HG02798 (cell line): Measurements from ENCODE around the gene TGFBR3.

Experiments used
- ATAC-seq: cut with Tn5 transposase; IDR thresholded peaks from one replicate; pipeline ENCODE4 v1.9.1; 2021; ENCODE audit warnings: mild to moderate bottlenecking; ENCODE audit not compliant: unreplicated experiment, poor library complexity

The TGFBR3 gene

DNA sequence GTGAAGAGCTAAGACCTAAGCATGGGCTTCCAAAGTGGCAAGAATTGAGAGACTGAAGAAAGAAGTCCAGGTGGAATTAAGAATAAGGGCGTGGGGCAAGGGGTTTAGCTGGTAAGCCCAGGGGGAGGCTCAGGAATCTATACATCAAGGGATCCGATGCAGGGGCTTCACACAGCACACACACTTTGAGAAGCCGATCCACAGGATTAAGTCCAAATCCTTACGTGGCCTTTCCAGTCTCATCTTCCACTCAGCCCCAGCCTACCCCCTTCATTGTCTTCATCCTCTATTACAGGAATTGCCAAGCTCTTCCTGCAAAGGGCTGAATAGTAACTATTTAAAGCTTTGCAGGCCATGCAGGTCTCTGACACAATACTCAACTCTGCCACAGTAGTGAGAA lies 101.3 kb downstream of the TGFBR3 start:
- ATAC-seq, result no peak

DNA sequence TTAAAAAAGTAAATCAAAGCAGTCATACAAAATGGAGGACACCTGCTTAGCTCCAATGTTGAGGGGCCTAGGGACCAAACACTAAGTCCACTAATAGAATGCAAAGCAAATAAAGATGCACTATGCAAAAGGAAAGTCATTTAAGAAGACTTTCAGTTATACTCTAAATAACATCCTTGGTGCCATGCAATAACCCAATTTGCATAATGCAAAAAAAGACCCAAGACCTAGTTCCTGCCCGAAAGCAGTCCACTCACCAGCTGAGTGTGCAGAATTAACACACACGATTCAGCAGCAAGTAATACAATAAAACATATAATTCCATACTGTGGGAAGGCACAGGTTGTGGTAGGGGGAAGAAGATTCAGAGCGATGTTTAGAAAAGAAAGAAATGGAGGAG lies 101.8 kb downstream of the TGFBR3 start:
- ATAC-seq, result peak; percentile 57

DNA sequence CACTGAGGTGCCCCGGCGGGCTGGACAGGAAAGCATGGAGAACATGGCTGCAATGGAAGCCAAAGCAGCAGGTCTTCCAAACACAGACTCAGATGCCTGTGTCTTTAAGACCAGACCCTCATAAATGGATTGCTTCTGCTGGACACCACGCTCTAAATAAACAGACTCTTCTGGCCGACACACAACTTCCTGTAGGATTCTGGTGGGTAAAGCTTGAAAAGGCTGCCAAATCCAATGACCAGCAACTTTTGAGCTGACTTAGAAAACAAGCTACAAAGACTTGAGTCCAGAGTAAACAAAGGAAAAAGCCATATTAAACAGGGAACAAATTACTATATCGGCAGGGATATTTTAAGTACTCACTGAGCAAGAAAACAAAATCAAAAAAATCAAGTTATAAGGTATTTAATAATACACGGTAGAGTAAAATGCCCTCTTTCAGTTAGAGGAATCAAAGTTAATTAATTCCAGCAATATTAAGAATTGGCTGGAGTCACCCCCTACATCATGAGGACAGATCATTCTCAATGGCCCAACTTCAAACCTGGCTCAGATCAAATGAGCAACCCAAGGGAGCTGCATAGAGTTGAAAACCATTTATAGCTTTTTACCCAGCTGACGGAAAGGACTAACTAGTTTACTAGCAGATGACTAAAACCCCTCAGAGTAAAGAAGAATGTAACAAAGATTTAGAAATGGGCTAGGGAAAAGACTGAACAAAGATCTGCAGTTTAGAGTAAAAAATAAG lies 102.4 kb downstream of the TGFBR3 start:
- no peak for ATAC-seq

DNA sequence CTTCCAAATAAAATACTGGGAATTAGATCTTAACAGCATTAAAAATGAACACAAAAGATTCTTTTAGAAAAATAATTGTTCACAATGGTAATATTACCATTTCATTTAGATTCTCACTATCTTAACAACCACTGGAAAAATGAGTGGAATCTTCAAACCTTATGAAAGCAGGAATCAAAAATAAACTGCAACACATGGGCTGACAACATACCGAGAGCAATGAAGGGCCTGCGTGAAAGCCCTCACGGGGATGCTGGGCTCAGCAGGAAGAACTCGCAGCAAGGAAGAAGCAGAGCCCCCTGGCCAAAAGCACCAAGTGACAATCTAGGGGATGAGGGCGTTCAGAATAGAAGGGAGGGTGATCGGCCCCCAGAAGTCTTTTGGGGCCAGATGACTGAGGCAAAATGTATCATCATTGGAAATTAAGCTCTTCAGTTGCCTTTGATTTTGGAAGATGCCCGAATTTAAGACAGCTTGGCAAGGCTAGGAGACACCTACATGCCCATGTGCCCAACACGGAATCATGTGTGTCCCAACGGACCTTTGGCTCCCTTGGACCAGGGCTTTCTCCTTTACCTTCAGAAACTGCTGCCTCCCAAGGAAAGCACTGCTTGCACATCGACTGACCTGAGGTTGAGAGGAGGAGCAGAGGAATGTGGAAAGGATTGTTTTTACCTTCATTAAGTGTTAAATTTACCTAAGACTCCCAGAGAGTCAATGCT lies 103.9 kb downstream of the TGFBR3 start:
- ATAC-seq, result no peak

DNA sequence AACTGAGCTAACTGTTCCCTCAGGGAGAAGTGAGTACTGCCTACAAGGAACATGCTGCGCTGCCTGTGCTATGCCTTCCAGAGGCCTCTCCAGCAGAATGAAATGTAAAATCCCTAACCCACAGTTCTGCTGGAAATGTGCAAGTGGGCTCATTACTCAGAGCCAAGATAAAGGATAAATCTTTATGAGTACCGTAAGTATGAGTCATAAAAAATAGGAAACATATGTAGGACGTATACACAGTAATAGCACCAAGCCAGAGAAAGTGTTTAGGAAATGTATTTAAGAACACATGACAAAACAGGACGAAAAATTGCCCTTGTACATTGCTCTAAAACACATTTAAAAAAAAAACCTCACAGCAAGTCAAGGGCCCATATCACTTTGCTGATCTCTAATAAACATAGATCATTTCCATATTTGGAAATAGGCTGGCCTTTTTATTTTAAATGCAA lies 104.6 kb downstream of the TGFBR3 start:
- ATAC-seq, result no peak

DNA sequence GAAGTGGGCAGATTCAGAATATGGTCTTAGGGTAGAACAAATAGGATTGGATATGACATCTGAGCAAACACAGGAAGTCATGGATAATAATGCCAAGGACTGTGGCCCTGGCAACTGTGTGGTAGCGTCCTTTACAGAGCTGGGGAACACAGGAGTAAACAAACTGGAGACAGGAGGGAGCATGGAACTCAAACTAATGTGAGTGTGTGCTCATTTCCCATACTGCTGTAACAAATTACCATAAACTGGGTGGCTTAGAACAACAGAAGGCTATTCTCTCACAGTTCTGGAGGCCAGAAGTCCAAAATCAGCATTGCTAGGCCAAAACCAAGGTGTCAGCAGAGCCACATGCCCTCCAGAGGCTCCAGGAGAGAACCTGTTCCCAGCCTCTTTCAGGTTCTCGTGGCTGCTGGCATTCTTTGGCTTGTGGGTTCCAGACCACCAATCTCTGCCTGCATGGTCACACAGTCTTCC lies 106.4 kb downstream of the TGFBR3 start:
- no peak for ATAC-seq

DNA sequence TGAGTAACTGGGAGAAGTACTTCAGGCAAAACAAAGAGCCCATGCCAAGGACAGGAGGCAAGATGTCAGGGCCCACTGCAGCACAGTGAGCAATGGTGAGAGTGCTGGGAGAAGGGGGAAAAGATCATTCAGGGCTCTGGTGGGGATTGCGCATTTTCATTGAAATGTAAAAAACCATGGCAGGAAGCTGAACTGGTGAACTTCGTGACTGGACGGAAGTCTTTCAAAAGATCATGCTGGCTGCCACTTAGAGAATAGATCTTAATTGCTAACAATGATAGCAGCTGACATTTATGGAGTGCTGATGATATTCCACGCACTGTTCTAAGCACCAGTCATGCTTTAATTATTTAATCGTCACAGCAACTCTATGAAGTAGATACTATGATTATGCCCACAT lies 107.0 kb downstream of the TGFBR3 start:
- ATAC-seq, result no peak

DNA sequence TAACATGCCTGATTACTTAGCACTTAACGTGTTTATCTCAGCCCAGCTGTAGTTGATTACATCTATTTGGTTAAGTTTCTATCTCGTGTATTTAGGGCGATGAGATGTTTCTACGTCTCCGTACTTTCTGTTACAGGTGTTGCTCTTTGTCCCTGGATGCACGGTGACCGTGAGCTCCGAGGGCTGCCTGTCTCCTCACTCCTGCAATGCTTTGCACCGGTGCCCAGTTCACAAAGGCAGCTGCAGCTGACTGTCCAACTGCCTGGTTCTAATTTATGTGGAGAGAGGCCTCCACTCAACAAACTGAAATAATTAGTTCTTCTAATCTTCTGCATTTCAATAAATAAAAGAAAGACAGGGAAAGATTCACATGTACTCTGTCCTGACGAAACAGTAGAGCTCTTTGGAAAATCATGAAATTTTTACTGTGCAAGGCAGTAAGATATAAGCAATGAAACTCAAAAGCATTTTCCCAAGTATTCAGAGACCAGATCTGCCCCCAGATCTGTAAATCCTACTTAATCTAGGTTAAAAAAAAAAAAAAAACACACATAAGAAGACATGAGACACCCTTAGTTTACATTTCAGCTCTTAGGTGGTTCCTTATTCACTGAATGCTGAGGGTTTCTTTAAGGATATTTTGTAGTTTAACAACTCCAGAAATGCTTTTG lies 108.2 kb downstream of the TGFBR3 start:
- ATAC-seq, result no peak

DNA sequence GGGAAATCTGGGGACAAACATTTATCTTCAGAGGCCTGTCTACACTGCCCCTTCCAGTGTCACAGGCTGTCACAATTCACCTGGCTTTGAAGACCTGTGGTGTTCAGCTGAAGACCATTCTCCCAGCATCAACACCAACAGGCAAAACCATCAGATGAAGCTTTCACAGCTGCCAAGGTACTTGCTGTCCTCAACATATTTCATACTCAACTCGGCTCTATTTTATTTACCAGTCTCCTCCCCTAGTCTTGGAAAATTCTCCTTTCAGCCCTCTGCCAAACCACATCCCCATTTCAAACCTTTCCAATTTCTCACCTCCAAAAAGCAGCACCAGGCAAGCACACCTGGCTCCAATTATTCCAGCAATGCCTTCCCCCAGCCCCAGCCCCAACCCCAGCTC lies 108.8 kb downstream of the TGFBR3 start:
- no peak for ATAC-seq

DNA sequence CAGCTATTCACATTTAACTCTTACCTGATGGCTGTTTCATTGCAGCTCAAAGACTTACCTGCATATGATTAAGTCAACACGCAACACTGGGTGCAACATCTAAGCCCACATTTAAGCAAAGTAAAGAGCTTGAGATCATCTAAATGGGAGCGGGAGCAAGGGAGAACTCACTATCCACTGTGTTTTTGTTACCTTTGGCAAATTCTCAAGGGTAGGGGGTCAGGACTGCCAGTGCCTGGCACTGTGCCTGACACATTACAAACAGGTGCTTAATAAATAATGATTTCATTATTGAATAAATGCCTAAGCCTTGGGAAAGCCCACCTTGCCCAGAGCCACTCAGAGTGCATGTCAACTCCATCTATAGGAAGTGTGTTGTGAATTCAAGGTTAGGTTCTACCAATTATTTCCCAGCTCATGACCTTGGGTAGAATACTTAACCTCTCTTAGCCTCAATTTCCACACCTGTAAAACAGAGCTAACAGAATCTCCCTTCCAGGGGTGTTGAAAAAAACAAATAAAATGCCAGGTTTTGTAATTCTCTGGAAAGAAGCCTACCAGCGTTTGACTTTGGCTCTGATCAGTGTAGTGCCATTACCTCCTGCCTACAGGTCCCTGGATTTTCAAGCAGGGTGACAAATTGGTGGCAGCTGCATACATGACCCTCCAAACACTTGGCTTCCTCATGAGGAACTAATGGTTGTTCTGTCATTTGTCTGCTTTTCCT lies 109.7 kb downstream of the TGFBR3 start:
- no peak for ATAC-seq

DNA sequence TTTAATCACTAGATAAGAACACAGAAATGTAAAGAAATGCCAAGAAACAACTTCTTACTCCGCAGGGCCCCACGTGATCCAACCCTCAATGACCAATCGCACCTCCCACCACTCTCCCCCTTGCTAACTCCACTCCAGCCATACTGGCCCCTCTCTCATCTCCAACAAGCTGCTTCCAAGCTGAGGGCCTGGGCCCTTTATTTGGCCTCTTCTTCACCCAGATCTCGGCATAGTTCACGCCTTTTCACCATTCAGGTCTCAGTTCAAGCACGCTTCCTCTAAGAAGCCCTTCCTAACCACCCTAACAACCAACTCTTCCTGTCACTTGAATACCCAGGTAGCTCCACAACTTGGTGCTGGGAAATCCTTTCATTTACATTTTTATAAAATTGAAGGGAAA lies 110.7 kb downstream of the TGFBR3 start:
- ATAC-seq, result no peak

DNA sequence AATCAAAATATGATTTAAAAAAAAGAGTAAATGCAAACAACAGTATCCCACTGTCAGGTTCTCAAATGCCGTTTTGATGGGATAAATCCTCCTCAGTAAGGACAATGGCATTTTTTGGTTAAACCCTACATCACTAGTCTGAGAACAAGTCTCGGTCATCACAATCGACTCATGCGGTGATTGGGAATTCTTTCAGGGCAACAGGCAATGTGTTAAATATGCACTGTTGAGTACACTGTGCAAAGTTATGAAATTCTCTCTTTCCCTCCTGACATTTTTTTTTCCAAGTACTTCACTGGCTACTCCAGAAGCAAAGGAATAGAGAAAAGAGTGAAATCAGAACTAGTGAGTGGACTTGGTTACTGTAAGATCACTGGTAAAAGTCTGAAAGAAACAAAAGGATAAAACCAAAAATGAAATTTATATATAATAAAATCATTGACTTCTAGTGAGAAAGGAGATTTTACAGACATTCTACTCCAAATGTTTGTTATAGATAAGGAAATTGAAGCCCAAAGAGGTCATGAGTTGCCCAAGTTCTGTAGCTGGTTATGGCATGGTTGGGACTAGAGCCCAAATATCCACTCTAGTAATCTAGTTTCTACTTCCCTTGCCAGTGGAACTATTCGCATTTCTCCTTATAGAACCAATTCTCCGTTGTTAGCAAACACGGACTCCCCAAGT lies 111.3 kb downstream of the TGFBR3 start:
- no peak for ATAC-seq

DNA sequence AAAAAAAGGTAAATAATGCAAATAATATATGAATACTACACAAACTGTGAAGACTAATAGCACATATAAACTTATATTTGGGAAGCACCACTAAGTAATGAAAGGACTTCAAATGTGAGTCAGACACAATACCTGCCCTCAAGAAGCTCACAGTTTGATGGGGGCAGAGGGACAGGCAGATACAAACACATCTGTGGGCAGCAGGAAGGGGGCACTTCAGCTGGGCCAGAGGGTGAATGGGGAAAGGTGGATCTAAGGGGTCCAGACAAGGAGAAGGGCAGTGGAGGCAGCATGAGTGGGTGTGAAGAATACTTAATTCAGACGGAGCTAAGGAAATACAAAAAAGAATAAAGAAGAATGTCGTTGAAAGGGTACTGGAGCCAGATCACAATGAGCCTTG lies 114.2 kb downstream of the TGFBR3 start:
- no peak for ATAC-seq

DNA sequence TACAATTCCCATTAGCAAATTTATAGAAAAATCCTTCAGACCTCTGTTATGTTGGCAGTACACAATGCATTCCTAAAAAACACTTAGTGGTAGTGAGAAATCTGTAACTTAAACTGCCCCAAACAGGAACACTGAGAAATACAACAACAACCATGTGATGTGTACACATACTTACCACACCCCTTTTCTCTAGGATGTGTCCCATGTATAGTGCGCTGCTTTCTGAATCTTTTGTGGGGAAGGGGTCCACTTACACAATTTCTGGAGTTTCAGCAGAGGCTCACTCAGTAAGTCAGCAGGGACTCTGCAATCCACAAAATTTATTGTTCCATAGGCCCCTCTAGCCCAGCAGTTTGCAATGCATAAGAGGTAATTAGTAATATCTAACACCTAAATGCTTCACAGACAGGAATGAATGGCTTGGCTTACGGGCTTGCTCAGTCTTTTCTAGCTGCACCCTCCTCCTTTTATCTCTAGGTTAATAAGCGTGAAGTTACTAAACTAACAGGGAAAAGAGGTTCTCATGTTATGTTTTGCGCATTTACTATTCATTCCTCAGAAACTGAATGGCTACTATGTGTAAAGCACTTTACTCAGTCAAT lies 115.2 kb downstream of the TGFBR3 start:
- ATAC-seq, result no peak

DNA sequence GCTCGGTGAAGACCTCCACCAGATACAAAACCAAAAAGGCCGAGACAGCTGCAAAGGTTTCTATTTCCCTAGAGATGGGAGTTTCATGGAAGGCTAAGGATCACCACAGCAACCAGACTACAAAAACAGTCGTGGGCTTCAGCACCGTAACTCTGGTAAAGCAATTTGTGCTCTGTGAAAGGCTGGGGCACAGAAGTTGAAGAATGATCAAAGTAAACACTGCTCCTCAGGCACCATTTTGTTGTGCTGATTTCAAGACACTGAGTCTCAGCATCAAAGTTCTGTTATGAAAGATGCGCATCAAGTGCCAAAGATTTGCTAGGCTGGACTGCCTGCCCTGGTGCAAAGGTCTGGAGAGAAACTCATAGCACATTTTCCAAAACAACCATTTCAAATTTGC lies 116.2 kb downstream of the TGFBR3 start:
- no peak for ATAC-seq

DNA sequence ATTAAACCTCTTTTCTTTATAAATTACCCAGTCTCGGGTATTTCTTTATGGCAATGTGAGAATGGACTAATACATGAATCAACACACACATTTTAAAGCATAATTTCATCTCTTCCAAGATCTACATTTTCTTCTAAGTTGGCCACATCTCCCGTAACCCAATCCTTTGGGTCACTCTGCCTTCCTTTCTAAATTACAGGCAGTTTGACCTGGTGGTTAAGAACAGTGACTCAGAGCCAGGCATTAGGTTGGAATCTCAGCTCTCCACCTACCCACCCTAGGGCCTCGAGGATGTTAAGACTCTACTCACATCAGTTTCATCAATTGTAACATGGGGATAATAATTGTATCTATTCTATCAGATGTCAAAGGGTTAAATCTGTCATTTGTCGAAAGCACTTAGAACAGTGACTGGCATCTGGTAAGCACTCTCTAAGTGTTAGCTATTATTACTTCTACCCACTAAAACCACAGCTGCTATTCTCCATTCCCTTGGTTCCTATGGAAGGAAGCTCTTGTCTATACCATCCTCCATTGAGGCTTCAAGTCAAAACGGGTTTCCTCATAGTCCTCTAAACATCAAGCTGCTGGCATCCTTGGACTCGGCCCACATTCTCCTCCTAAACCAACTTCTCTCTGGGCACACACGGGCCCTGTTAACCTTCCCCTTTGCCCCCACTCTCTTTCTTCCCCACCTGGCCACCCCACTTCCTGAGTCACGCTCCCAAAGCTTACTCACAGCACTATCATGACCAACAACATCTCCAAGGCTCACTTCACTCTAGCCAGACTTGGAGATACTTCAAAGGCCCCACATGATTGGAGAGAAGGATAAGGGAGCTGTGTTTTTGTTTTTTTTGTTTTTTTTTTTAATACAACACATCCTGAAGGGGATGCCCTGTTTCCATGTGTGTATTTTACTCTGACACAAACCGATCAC lies 116.9 kb downstream of the TGFBR3 start:
- no peak for ATAC-seq

DNA sequence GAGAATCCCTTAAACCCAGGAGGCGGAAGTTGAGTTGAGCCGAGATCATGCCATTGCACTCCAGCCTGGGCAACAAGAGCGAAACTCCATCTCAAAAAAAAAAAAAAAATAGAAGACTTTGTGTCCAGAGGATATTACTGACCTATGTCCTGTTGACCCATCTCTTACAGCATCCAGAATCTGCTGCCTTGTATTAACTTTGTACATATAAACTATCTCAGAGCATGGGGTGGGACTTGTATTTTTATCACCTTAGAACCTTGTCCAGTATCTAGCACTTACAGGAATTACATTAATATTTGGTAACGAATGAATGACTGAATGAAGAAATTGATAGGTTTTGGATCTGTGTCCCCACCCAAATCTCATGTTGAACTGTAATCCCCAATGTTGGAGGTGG lies 117.8 kb downstream of the TGFBR3 start:
- no peak for ATAC-seq

DNA sequence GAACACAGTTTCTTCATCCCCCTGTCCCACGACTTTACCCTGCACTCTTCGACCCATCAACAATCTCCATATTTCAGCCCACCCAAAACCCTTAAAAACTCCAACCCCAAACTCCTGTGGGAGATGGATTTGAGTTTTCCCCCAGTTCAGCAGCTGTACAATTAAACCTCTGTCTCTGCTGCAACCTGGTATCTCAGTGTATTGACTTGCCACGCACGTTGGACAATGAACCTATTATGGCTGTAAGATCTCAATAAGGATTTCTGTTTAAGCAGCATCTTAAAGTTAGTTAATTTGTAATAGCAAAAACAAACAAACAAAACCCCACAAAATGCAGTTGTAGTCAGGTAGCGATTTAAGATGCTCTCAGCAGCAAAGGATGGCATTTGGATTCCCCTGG lies 119.1 kb downstream of the TGFBR3 start:
- no peak for ATAC-seq
